Activated CD8-positive, alpha-beta memory T cell treated with anti-CD3 and anti-CD28 coated beads for 48 hours (primary cell): ENCODE measurements around the gene FNDC7.
"Not testable (repeated sequence)": the region's sequence is repeated elsewhere in the genome, so short reads cannot be mapped to it uniquely, and the experiment has no call there.

ENCODE experiments used
- DNase-seq, 3 experiments: peaks; one replicate each; pipeline ENCODE4 v3.0.0-alpha.2; 2020; ENCODE audit warnings: low read depth in 2 of 3, low spot score in 2 of 3

FNDC7 gene

GRCh38 chr1:108712606-108713150 is at the start of gene FNDC7:
TSS of gene FNDC7 (plus strand) at chr1:108712908. CDS start at chr1:108712934, 26 bp downstream.
- DNase-seq = no peak

- DNase-seq = no peak
Measured at GRCh38 chr1:108663074-108663473, 49.6 kb upstream of the FNDC7 start.

GRCh38 chr1:108664481-108664880 is 48.2 kb upstream of the FNDC7 start:
- DNase-seq = no peak

- no peak for DNase-seq
Measured at GRCh38 chr1:108665067-108665466, 47.6 kb upstream of the FNDC7 start.

- DNase-seq = no peak
Measured at GRCh38 chr1:108665771-108666170, 46.9 kb upstream of the FNDC7 start.

GRCh38 chr1:108667422-108667821 is 45.3 kb upstream of the FNDC7 start:
- not testable (repeated sequence) for DNase-seq

GRCh38 chr1:108668777-108669176 is 43.9 kb upstream of the FNDC7 start:
- DNase-seq = no peak

- DNase-seq = no peak
Measured at GRCh38 chr1:108669679-108670078, 43.0 kb upstream of the FNDC7 start.

- no peak for DNase-seq
Measured at GRCh38 chr1:108670131-108670773, 42.5 kb upstream of the FNDC7 start.

- no peak for DNase-seq
Measured at GRCh38 chr1:108671143-108671542, 41.6 kb upstream of the FNDC7 start.

- no peak for DNase-seq
Measured at GRCh38 chr1:108678706-108679105, 34.0 kb upstream of the FNDC7 start.

- DNase-seq = no peak
Measured at GRCh38 chr1:108679586-108680213, 33.0 kb upstream of the FNDC7 start.

- DNase-seq = not testable (repeated sequence)
Measured at GRCh38 chr1:108681701-108682100, 31.0 kb upstream of the FNDC7 start.

- DNase-seq = no peak
Measured at GRCh38 chr1:108685529-108685928, 27.2 kb upstream of the FNDC7 start.

- no peak for DNase-seq
Measured at GRCh38 chr1:108686614-108687313, 25.9 kb upstream of the FNDC7 start.

GRCh38 chr1:108691128-108691941 is 21.4 kb upstream of the FNDC7 start:
- no peak for DNase-seq

GRCh38 chr1:108691942-108692723 is 20.6 kb upstream of the FNDC7 start, which contains the start of gene PRPF38B:
TSS of gene PRPF38B (plus strand) at chr1:108692310. CDS start at chr1:108692592, 282 bp downstream.
- DNase-seq = peak; percentile 79 to 84 (median 83)

GRCh38 chr1:108692724-108693655 is 19.7 kb upstream of the FNDC7 start:
- peak in 2 of 3 experiments; percentile 40 to 43 for DNase-seq

GRCh38 chr1:108695535-108695934 is 17.2 kb upstream of the FNDC7 start:
- DNase-seq = no peak
